Endothelial cell of umbilical vein (primary cell): ENCODE results near the gene MRPS6. TPM values are rescaled to one million over a fixed set of nuclear protein-coding genes. Genes with fewer than 3 reads are reported as not detected.

ENCODE experiments used
- BruUV-seq: library from RNA; stranded (reverse); fragments of 400-500 nt; replicated peaks from 2 replicates; lab custom pipeline; 2021; lab: Mats Ljungman, UMichigan
- CTCF ChIA-PET: fragments of 300-600, 350-600 bp; sonication (Branson Sonifier 250); formaldehyde crosslinking; loops from one replicate; lab custom pipeline; 2021; ENCODE audit warnings: antibody characterized with exemption, inconsistent platforms; lab: Charles Lee
- POLR2A ChIA-PET: fragments of 300-600, 350-600 bp; sonication (Branson Sonifier 250); formaldehyde crosslinking; loops from one replicate; lab custom pipeline; 2021; ENCODE audit warnings: antibody characterized with exemption, inconsistent platforms; lab: Charles Lee
- DNase-seq: peaks from one replicate; pipeline ENCODE4 v3.0.0-alpha.2; 2011; ENCODE audit warnings: low read depth, low spot score
- FAIRE-seq: peaks from 2 replicates; lab custom pipeline; 2011; peaks lifted over from hg19 to GRCh38; lab: Jason Lieb, UNC
- H2AFZ ChIP-seq: 2 replicates; pipeline ENCODE4 v1.6.0; 2012; ENCODE audit warnings: low read depth, low read length, control low read depth, inconsistent platforms
- H3K27ac ChIP-seq: 2 replicates; pipeline ENCODE4 v1.5.1; 2011; ENCODE audit warnings: low read depth, mild to moderate bottlenecking, control low read depth, low read length, moderate library complexity; ENCODE audit not compliant: insufficient read depth
- H3K27me3 ChIP-seq, 2 experiments: 2 replicates each; pipeline versions ENCODE4 v1.6.0 to v1.6.1; 2011; ENCODE audit warnings: low read length in 2 of 2, mixed read lengths in 1 of 2; ENCODE audit not compliant: control insufficient read depth in 2 of 2, insufficient read depth in 2 of 2
- H3K36me3 ChIP-seq, 2 experiments: 2 replicates in 1 of 2; 3 replicates in 1 of 2; pipeline ENCODE4 v1.5.1; 2011; ENCODE audit warnings: low read length in 2 of 2, mild to moderate bottlenecking in 1 of 2, moderate library complexity in 1 of 2; ENCODE audit not compliant: control insufficient read depth in 2 of 2, insufficient read depth in 2 of 2; ENCODE audit errors: extremely low read depth in 1 of 2
- H3K4me1 ChIP-seq: 3 replicates; pipeline ENCODE4 v1.5.1; 2011; ENCODE audit warnings: mild to moderate bottlenecking, low read length; ENCODE audit not compliant: control insufficient read depth, insufficient read depth; ENCODE audit errors: extremely low read depth
- H3K4me2 ChIP-seq: 2 replicates; pipeline ENCODE4 v1.6.1; 2011; ENCODE audit warnings: low read length, control low read depth, mixed read lengths; ENCODE audit not compliant: insufficient read depth
- H3K4me3 ChIP-seq, 3 experiments: fragments of 200-600 bp in 1 of 3; sonication (generic), shearing (Covaris generic) in 1 of 3; replicated peaks in 1 of 3; 2 replicates each; pipeline ENCODE4 v1.5.1; 2011 to 2016; ENCODE audit warnings: control low read depth in 3 of 3, low read length in 3 of 3, mild to moderate bottlenecking in 2 of 3, inconsistent platforms in 1 of 3, low read depth in 1 of 3, moderate library complexity in 1 of 3; ENCODE audit not compliant: insufficient read depth in 1 of 3
- H3K79me2 ChIP-seq: 2 replicates; pipeline ENCODE4 v1.6.0; 2012; ENCODE audit warnings: low read length, inconsistent platforms; ENCODE audit not compliant: control insufficient read depth, insufficient read depth
- H3K9ac ChIP-seq: replicated peaks from 2 replicates; pipeline ENCODE3; 2011; ENCODE audit warnings: low read length, control low read depth; ENCODE audit not compliant: insufficient read depth; ENCODE audit errors: extremely low read depth
- H3K9me1 ChIP-seq: replicated peaks from 3 replicates; pipeline ENCODE4 v1.6.0; 2011; ENCODE audit warnings: mild to moderate bottlenecking, low read length; ENCODE audit not compliant: control insufficient read depth, insufficient read depth; ENCODE audit errors: extremely low read depth
- H3K9me3 ChIP-seq: replicated peaks from 2 replicates; pipeline ENCODE4 v1.5.1; 2012; ENCODE audit warnings: low read length, inconsistent platforms; ENCODE audit not compliant: control insufficient read depth, insufficient read depth
- H4K20me1 ChIP-seq: replicated peaks from 2 replicates; pipeline ENCODE3; 2011; ENCODE audit warnings: mild to moderate bottlenecking, low read length; ENCODE audit not compliant: control insufficient read depth, insufficient read depth; ENCODE audit errors: extremely low read depth
- CTCF ChIP-seq, 2 donors: IDR thresholded peaks; 1 replicate in 1 of 2; 2 replicates in 1 of 2; pipeline ENCODE4 v1.5.1; 2011; ENCODE audit warnings: low read length in 2 of 2, mild to moderate bottlenecking in 2 of 2, moderate library complexity in 2 of 2, control low read depth in 1 of 2, inconsistent platforms in 1 of 2, low read depth in 1 of 2; ENCODE audit not compliant: insufficient read depth in 1 of 2; ENCODE audit errors: extremely low read depth in 1 of 2
- EZH2 ChIP-seq: IDR thresholded peaks from 2 replicates; pipeline ENCODE4 v1.6.1; 2012; ENCODE audit warnings: borderline replicate concordance, low read depth, mild to moderate bottlenecking, moderate library complexity, low read length, inconsistent platforms; ENCODE audit not compliant: severe bottlenecking
- FOS ChIP-seq: IDR thresholded peaks from 2 replicates; pipeline ENCODE4 v1.6.1; 2011; ENCODE audit warnings: mild to moderate bottlenecking, low read length, moderate library complexity, borderline replicate concordance; ENCODE audit not compliant: insufficient read depth
- GATA2 ChIP-seq: IDR thresholded peaks from 2 replicates; pipeline ENCODE4 v1.7.0; 2011; ENCODE audit warnings: low read depth, mild to moderate bottlenecking, moderate library complexity, mixed read lengths, low read length; ENCODE audit not compliant: insufficient read length, insufficient read depth
- JUN ChIP-seq: IDR thresholded peaks from 2 replicates; pipeline ENCODE4 v1.6.1; 2011; ENCODE audit warnings: borderline replicate concordance, low read depth; ENCODE audit not compliant: insufficient read length, insufficient read depth
- MYC ChIP-seq: IDR thresholded peaks from one replicate; pipeline ENCODE4 v1.6.1; 2011; ENCODE audit warnings: mild to moderate bottlenecking, low read depth, low read length
- POLR2A ChIP-seq: IDR thresholded peaks from 2 replicates; pipeline ENCODE4 v1.6.1; 2012; ENCODE audit warnings: low read depth, mild to moderate bottlenecking, control low read depth, low read length
- POLR2AphosphoS5 ChIP-seq: IDR thresholded peaks from 2 replicates; pipeline ENCODE4 v1.6.1; 2012; ENCODE audit warnings: low read depth, mild to moderate bottlenecking, control low read depth, low read length, moderate library complexity; ENCODE audit not compliant: insufficient read depth
- dilution Hi-C: fragments of 300-500 bp; cut with MboI; formaldehyde crosslinking; loops from one replicate; pipeline ENCODE4 v1.15.0; 2019; ENCODE audit warnings: low sequenced_read_pairs; ENCODE audit not compliant: extremely low pct_ligation_motif_present
- intact Hi-C: fragments of 100-400 bp; cut with micrococcal nuclease; formaldehyde crosslinking; loops from one replicate; pipeline ENCODE4 v1.10.0; 2022
- polyA plus RNA-seq, 4 experiments: library from polyadenylated mRNA; depleted of rRNA in 3 of 4; stranded (reverse) in 3 of 4; unstranded in 1 of 4; fragments of >200 nt; gene quantifications; 2 replicates each; pipeline versions ENCODE4 v1.2.1 to v1.2.3, GENCODE V29; 2011 to 2012; ENCODE audit warnings: missing spikeins in 1 of 4
- total RNA-seq: library from RNA; stranded (reverse); gene quantifications from 2 replicates; pipeline ENCODE4 v1.2.3, GENCODE V29; 2021

Gene MRPS6
- total and polyA plus RNA-seq, 2 donors (not counting 3 experiments of a cell fraction or from before 2014, with no cell fraction given) = 19.8 to 37.2 TPM

GRCh38 chr21:34122047-34122446, 48.7 kb downstream of the MRPS6 start:
- no peak overlapping the region for H3K27ac ChIP-seq
- FAIRE-seq (no peak), DNase-seq (no peak)
- H3K9me3 ChIP-seq = no peaks in the 10 kb centered on the region
- H4K20me1 ChIP-seq = peaks cover 3% of the 10 kb centered on the region
- ChIA-PET CTCF (no interaction called here), POLR2A (no interaction called here)
- H3K4me3 ChIP-seq = no peak overlapping the region
- no peak overlapping the region for H3K9ac ChIP-seq
- TF ChIP-seq FOS = no peak
- TF ChIP-seq MYC = no peak
- no peak for TF ChIP-seq EZH2
- TF ChIP-seq JUN = no peak
- no peak for TF ChIP-seq POLR2A
- no peak for TF ChIP-seq POLR2AphosphoS5
- TF ChIP-seq CTCF (IDR thresholded peaks at IDR 0.05; ENCODE audit: extremely low read depth in 1 of 2, insufficient read depth in 1 of 2, low read depth in 1 of 2, low read length in 2 of 2) = no peak
- TF ChIP-seq GATA2 = no peak
- H3K4me1 ChIP-seq = no peaks in the 10 kb centered on the region
- no peaks in the 10 kb centered on the region for H3K79me2 ChIP-seq
- H3K36me3 ChIP-seq = peaks cover 0 to 3% of the 10 kb centered on the region in 2 experiments
- H3K4me2 ChIP-seq = no peak overlapping the region
- intact Hi-C loops (no loop called here), dilution Hi-C loops (no loop called here)
- no peaks in the 10 kb centered on the region for H3K9me1 ChIP-seq
- H2AFZ ChIP-seq = no peak overlapping the region
- H3K27me3 ChIP-seq = no peaks in the 10 kb centered on the region
- BruUV-seq = no TSS peak
